ENCODE data around the gene NRDC. TPM values are rescaled to one million over a fixed set of nuclear protein-coding genes. Genes with fewer than 3 reads are reported as not detected.
A peak's percentile ranks its signal among the peaks of the same experiment; 100 is the strongest.

The NRDC gene
- total and polyA plus RNA-seq, 10 of the 15 experiments (the other 5 are each of a cell fraction or from before 2014, with no cell fraction given): 50.1 to 134 (median 90.4) TPM

- TF ChIP-seq REST (IDR thresholded peaks at IDR 0.05; ENCODE audit: low read depth, low read length) (no peak), IKZF2 (IDR thresholded peaks at IDR 0.05) (peak in 1 of 2 experiments; percentile 41; a peak in 1 of 4 replicates), MAX (IDR thresholded peaks at IDR 0.05; ENCODE audit: low read depth, low read length) (no peak), E2F4 (IDR thresholded peaks at IDR 0.05; ENCODE audit: low read depth, low read length) (no peak), BHLHE40 (IDR thresholded peaks at IDR 0.05; ENCODE audit: borderline replicate concordance in 1 of 2, low read depth in 2 of 2, low read length in 1 of 2) (peak in 1 of 2 experiments; percentile 75; a peak in 2 of 4 replicates), STAT3 (IDR thresholded peaks at IDR 0.05; ENCODE audit: low read depth, low read length) (no peak), MTA2 (IDR thresholded peaks at IDR 0.05; ENCODE audit: low read depth) (no peak), MLLT1 (IDR thresholded peaks at IDR 0.05) (no peak), TAF1 (IDR thresholded peaks at IDR 0.05; ENCODE audit: borderline replicate concordance, low read depth, low read length) (no peak), BCL3 (IDR thresholded peaks at IDR 0.05; ENCODE audit: borderline replicate concordance, insufficient read depth, low read depth, low read length, poor library complexity, severe bottlenecking) (no peak)
Observed at GRCh38 chr1:51870603-51871350, 7.8 kb downstream of the NRDC start (continued).

Measured in GM12878 (cell line).